Parathyroid adenoma (tissue), 2 donors: ENCODE data around the gene ST3GAL4.

Experiments
- H2AFZ ChIP-seq: fragments of 300-600 bp; sonication (generic); one replicate; pipeline ENCODE4 v1.7.0; 2017; ENCODE audit warnings: antibody characterized with exemption, mild to moderate bottlenecking
- H3K27ac ChIP-seq: fragments of 300-600 bp; sonication (generic); one replicate; pipeline ENCODE4 v1.7.0; 2017
- H3K27me3 ChIP-seq: fragments of 300-600 bp; sonication (generic); one replicate; pipeline ENCODE4 v1.7.0; 2017; ENCODE audit warnings: low read length; ENCODE audit not compliant: control insufficient read depth, insufficient read depth
- H3K36me3 ChIP-seq: fragments of 300-600 bp; sonication (generic); one replicate; pipeline ENCODE4 v1.7.0; 2017; ENCODE audit warnings: low read length; ENCODE audit not compliant: control insufficient read depth, insufficient read depth
- H3K4me1 ChIP-seq: fragments of 300-600 bp; sonication (generic); one replicate; pipeline ENCODE4 v1.7.0; 2017; ENCODE audit warnings: control low read depth
- H3K4me2 ChIP-seq: fragments of 300-600 bp; sonication (generic); one replicate; pipeline ENCODE4 v1.7.0; 2017; ENCODE audit warnings: low read length
- H3K4me3 ChIP-seq: fragments of 300-600 bp; sonication (generic); one replicate; pipeline ENCODE4 v1.7.0; 2017; ENCODE audit warnings: low read depth, low read length
- H3K79me2 ChIP-seq: fragments of 300-600 bp; sonication (generic); one replicate; pipeline ENCODE4 v1.7.0; 2017; ENCODE audit warnings: control low read depth
- H3K9ac ChIP-seq: fragments of 300-600 bp; sonication (generic); one replicate; pipeline ENCODE4 v1.7.0; 2017; ENCODE audit warnings: mild to moderate bottlenecking
- H3K9me3 ChIP-seq: fragments of 300-600 bp; sonication (generic); one replicate; pipeline ENCODE4 v1.7.0; 2017; ENCODE audit warnings: low read length; ENCODE audit not compliant: control insufficient read depth
- CTCF ChIP-seq: fragments of 300-600 bp; sonication (generic); IDR thresholded peaks from one replicate; pipeline ENCODE4 v1.7.0; 2017; ENCODE audit warnings: antibody characterized with exemption, mild to moderate bottlenecking
- donor health status: primary hyperparathyroidism.

The ST3GAL4 gene

GRCh38 chr11:126328938-126329643 lies 26.4 kb upstream of the ST3GAL4 start:
- Histone ChIP-seq H3K4me3 (no peak overlapping the region), H3K4me2 (no peak overlapping the region), H3K9me3 (no peaks in the 10 kb centered on the region), H3K36me3 (no peaks in the 10 kb centered on the region), H2AFZ (no peak overlapping the region), H3K9ac (no peak overlapping the region), H3K27ac (no peak overlapping the region), H3K4me1 (no peaks in the 10 kb centered on the region), H3K27me3 (no peaks in the 10 kb centered on the region), H3K79me2 (no peaks in the 10 kb centered on the region)
- no peak for TF ChIP-seq CTCF

- no peak overlapping the region for H2AFZ ChIP-seq
- H3K4me2 ChIP-seq = no peak overlapping the region
- no peaks in the 10 kb centered on the region for H3K4me1 ChIP-seq
- H3K9ac ChIP-seq = no peak overlapping the region
- no peaks in the 10 kb centered on the region for H3K36me3 ChIP-seq
- no peak for TF ChIP-seq CTCF
- H3K27me3 ChIP-seq = no peaks in the 10 kb centered on the region
- H3K4me3 ChIP-seq = no peak overlapping the region
- no peak overlapping the region for H3K27ac ChIP-seq
- H3K9me3 ChIP-seq = no peaks in the 10 kb centered on the region
- no peaks in the 10 kb centered on the region for H3K79me2 ChIP-seq
These were observed 25.8 kb upstream of the ST3GAL4 start for GRCh38 chr11:126329644-126330211.

- Histone ChIP-seq H3K27ac (no peak overlapping the region), H3K9ac (no peak overlapping the region), H3K4me2 (no peak overlapping the region), H2AFZ (no peak overlapping the region), H3K4me3 (no peak overlapping the region), H3K79me2 (no peaks in the 10 kb centered on the region), H3K9me3 (no peaks in the 10 kb centered on the region), H3K36me3 (no peaks in the 10 kb centered on the region), H3K4me1 (no peaks in the 10 kb centered on the region), H3K27me3 (no peaks in the 10 kb centered on the region)
- TF ChIP-seq CTCF = no peak
These were observed 24.2 kb upstream of the ST3GAL4 start for GRCh38 chr11:126331286-126331685.

- no peak for TF ChIP-seq CTCF
- Histone ChIP-seq H3K4me1 (no peaks in the 10 kb centered on the region), H2AFZ (no peak overlapping the region), H3K27ac (no peak overlapping the region), H3K9me3 (no peaks in the 10 kb centered on the region), H3K4me3 (no peak overlapping the region), H3K36me3 (no peaks in the 10 kb centered on the region), H3K4me2 (no peak overlapping the region), H3K79me2 (no peaks in the 10 kb centered on the region), H3K27me3 (no peaks in the 10 kb centered on the region), H3K9ac (no peak overlapping the region)
These were observed 23.2 kb upstream of the ST3GAL4 start for GRCh38 chr11:126332221-126332711.

GRCh38 chr11:126333142-126333541 lies 22.3 kb upstream of the ST3GAL4 start:
- Histone ChIP-seq H3K79me2 (no peaks in the 10 kb centered on the region), H3K4me1 (no peaks in the 10 kb centered on the region), H3K27me3 (no peaks in the 10 kb centered on the region), H3K27ac (no peak overlapping the region), H2AFZ (no peak overlapping the region), H3K9ac (no peak overlapping the region), H3K36me3 (no peaks in the 10 kb centered on the region), H3K4me2 (no peak overlapping the region), H3K4me3 (no peak overlapping the region), H3K9me3 (no peaks in the 10 kb centered on the region)
- no peak for TF ChIP-seq CTCF
